ENCODE data around the gene PLCH1. TPM values are rescaled to one million over a fixed set of nuclear protein-coding genes. Genes with fewer than 3 reads are reported as not detected.

Gene PLCH1
- total and polyA plus RNA-seq, 2 experiments from 2014 or later: 8.1 to 25.3 TPM

- DNase-seq (ENCODE audit: low spot score) (peak; percentile 34), ATAC-seq (peak; percentile 72)
- Histone ChIP-seq H4K20me1 (replicated peaks; ENCODE audit: insufficient read depth) (no peaks in the 10 kb centered on the region), H3K4me1 (ENCODE audit: insufficient read depth) (peaks cover 25% of the 10 kb centered on the region), H3K4me2 (peak overlapping the region; percentile 55), H3K27ac (ENCODE audit: low read depth) (peak overlapping the region; percentile 40), H3K4me3 (no peak overlapping the region), H3F3A (replicated peaks; ENCODE audit: low read depth) (no peaks in the 10 kb centered on the region), H3K9me2 (ENCODE audit: insufficient read depth) (no peaks in the 10 kb centered on the region), H3K27me3 (ENCODE audit: insufficient read depth) (no peaks in the 10 kb centered on the region), H2AFZ (no peak overlapping the region), H3K79me2 (replicated peaks; ENCODE audit: insufficient read depth) (peaks cover 7% of the 10 kb centered on the region), H3K36me3 (ENCODE audit: insufficient read depth) (no peaks in the 10 kb centered on the region)
- Mint-ChIP-seq H3K4me3 (no peak overlapping the region), H3K9me3 (no peaks in the 10 kb centered on the region), H3K4me1 (peaks cover 13% of the 10 kb centered on the region), H3K27me3 (ENCODE audit: insufficient read depth, low read depth, poor library complexity) (no peaks in the 10 kb centered on the region), H3K27ac (no peak overlapping the region; the same call in 1 of the 2 replicates), H3K36me3 (ENCODE audit: low read depth) (no peaks in the 10 kb centered on the region)
- TF ChIP-seq JUNB (IDR thresholded peaks at IDR 0.05; ENCODE audit: unreplicated experiment) (no peak), ZNF331 (CRISPR knock-in tag; IDR thresholded peaks at IDR 0.05; ENCODE audit: low read depth) (no peak), REST (IDR thresholded peaks at IDR 0.05; ENCODE audit: unreplicated experiment) (no peak), CREB1 (CRISPR knock-in tag; IDR thresholded peaks at IDR 0.05; ENCODE audit: low read depth) (no peak), ZNF114 (CRISPR knock-in tag; IDR thresholded peaks at IDR 0.05) (no peak)
Observed at GRCh38 chr3:155648013-155648591, 96.8 kb downstream of the PLCH1 start.

GRCh38 chr3:155647206-155647605 lies 97.7 kb downstream of the PLCH1 start:
- peaks cover 7% of the 10 kb centered on the region for H3K79me2 ChIP-seq (replicated peaks; ENCODE audit: insufficient read depth)
- no peaks in the 10 kb centered on the region for H3K27me3 ChIP-seq (ENCODE audit: insufficient read depth)
- peaks cover 15% of the 10 kb centered on the region for H3K4me1 Mint-ChIP-seq
- H3K27me3 Mint-ChIP-seq (ENCODE audit: insufficient read depth, low read depth, poor library complexity): no peaks in the 10 kb centered on the region
- no peak overlapping the region for H3K27ac Mint-ChIP-seq
- TF ChIP-seq JUNB (IDR thresholded peaks at IDR 0.05; ENCODE audit: unreplicated experiment): no peak
- TF ChIP-seq CREB1 (CRISPR knock-in tag; IDR thresholded peaks at IDR 0.05; ENCODE audit: low read depth): no peak
- no peaks in the 10 kb centered on the region for H3K9me2 ChIP-seq (ENCODE audit: insufficient read depth)
- no peak for DNase-seq (ENCODE audit: low spot score)
- H3K4me1 ChIP-seq (ENCODE audit: insufficient read depth): peaks cover 30% of the 10 kb centered on the region
- H3K4me3 Mint-ChIP-seq: no peak overlapping the region
- H3K36me3 Mint-ChIP-seq (ENCODE audit: low read depth): no peaks in the 10 kb centered on the region
- no peaks in the 10 kb centered on the region for H3K9me3 Mint-ChIP-seq
- no peak overlapping the region for H3K4me3 ChIP-seq
- no peaks in the 10 kb centered on the region for H4K20me1 ChIP-seq (replicated peaks; ENCODE audit: insufficient read depth)
- H3K4me2 ChIP-seq: peak overlapping the region; percentile 55
- H3K36me3 ChIP-seq (ENCODE audit: insufficient read depth): no peaks in the 10 kb centered on the region
- no peaks in the 10 kb centered on the region for H3F3A ChIP-seq (replicated peaks; ENCODE audit: low read depth)
- H2AFZ ChIP-seq: no peak overlapping the region
- H3K27ac ChIP-seq (ENCODE audit: low read depth): peak overlapping the region; percentile 40; the same call in 1 of the 2 replicates
- ATAC-seq: no peak

- Mint-ChIP-seq H3K27ac (no peak overlapping the region), H3K9me3 (no peaks in the 10 kb centered on the region), H3K27me3 (ENCODE audit: insufficient read depth, low read depth, poor library complexity) (no peaks in the 10 kb centered on the region), H3K4me1 (peaks cover 17% of the 10 kb centered on the region), H3K4me3 (no peak overlapping the region), H3K36me3 (ENCODE audit: low read depth) (no peaks in the 10 kb centered on the region)
- H4K20me1 ChIP-seq (replicated peaks; ENCODE audit: insufficient read depth): no peaks in the 10 kb centered on the region
- H3K27ac ChIP-seq (ENCODE audit: low read depth): peak overlapping the region; percentile 40; the same call in 1 of the 2 replicates
- no peaks in the 10 kb centered on the region for H3K27me3 ChIP-seq (ENCODE audit: insufficient read depth)
- no peak overlapping the region for H2AFZ ChIP-seq
- no peaks in the 10 kb centered on the region for H3K9me2 ChIP-seq (ENCODE audit: insufficient read depth)
- DNase-seq (ENCODE audit: low spot score) (no peak), ATAC-seq (no peak)
- H3K4me3 ChIP-seq: no peak overlapping the region
- peaks cover 7% of the 10 kb centered on the region for H3K79me2 ChIP-seq (replicated peaks; ENCODE audit: insufficient read depth)
- H3K4me2 ChIP-seq: peak overlapping the region; percentile 55
- H3K36me3 ChIP-seq (ENCODE audit: insufficient read depth): no peaks in the 10 kb centered on the region
- H3K4me1 ChIP-seq (ENCODE audit: insufficient read depth): peaks cover 30% of the 10 kb centered on the region
- no peaks in the 10 kb centered on the region for H3F3A ChIP-seq (replicated peaks; ENCODE audit: low read depth)
- TF ChIP-seq ZNF331 (CRISPR knock-in tag; IDR thresholded peaks at IDR 0.05; ENCODE audit: low read depth): no peak
- TF ChIP-seq JUNB (IDR thresholded peaks at IDR 0.05; ENCODE audit: unreplicated experiment): no peak
- no peak for TF ChIP-seq EZH2 (IDR thresholded peaks at IDR 0.05; ENCODE audit: low read depth, unreplicated experiment)
- no peak for TF ChIP-seq POLR2AphosphoS5 (IDR thresholded peaks at IDR 0.05; ENCODE audit: low read depth)
- no peak for TF ChIP-seq ETS1 (IDR thresholded peaks at IDR 0.05)
- TF ChIP-seq CTCF (conservative IDR thresholded peaks at IDR 0.05; ENCODE audit: low read depth in 2 of 2): no peak
Observed at GRCh38 chr3:155646669-155647068, 98.2 kb downstream of the PLCH1 start.
